H9 (cell line): ENCODE data around the gene MS4A14. TPM values are rescaled to one million over a fixed set of nuclear protein-coding genes. Genes with fewer than 3 reads are reported as not detected.

Experiments
- DNase-seq: peaks from one replicate; pipeline ENCODE4 v3.0.0-alpha.2; 2017
- H2AFZ ChIP-seq: one replicate; pipeline ENCODE4 v1.6.1; 2013; ENCODE audit warnings: mild to moderate bottlenecking, low read length, control low read depth, moderate library complexity
- H2AK5ac ChIP-seq: 2 replicates; pipeline ENCODE4 v1.6.1; 2013; ENCODE audit warnings: low read length, control low read depth, mixed read lengths; ENCODE audit not compliant: insufficient read length
- H2BK120ac ChIP-seq: one replicate; pipeline ENCODE4 v1.6.1; 2013; ENCODE audit warnings: low read depth, mild to moderate bottlenecking, low read length, control low read depth, inconsistent platforms; ENCODE audit not compliant: poor library complexity, severe bottlenecking
- H2BK12ac ChIP-seq: 2 replicates; pipeline ENCODE4 v1.6.1; 2013; ENCODE audit warnings: low read length, control low read depth, mixed read lengths, low read depth; ENCODE audit not compliant: insufficient read length
- H2BK15ac ChIP-seq: 2 replicates; pipeline ENCODE4 v1.6.1; 2013; ENCODE audit warnings: low read depth, low read length, control low read depth
- H2BK20ac ChIP-seq: one replicate; pipeline ENCODE4 v1.6.1; 2013; ENCODE audit warnings: low read depth, mild to moderate bottlenecking, low read length, control low read depth, inconsistent platforms; ENCODE audit not compliant: poor library complexity, severe bottlenecking
- H2BK5ac ChIP-seq: 2 replicates; pipeline ENCODE4 v1.6.1; 2013; ENCODE audit warnings: low read length, control low read depth, mixed read lengths; ENCODE audit not compliant: insufficient read length
- H3K14ac ChIP-seq: 2 replicates; pipeline ENCODE4 v1.6.1; 2013; ENCODE audit warnings: low read length, control low read depth; ENCODE audit not compliant: insufficient read depth
- H3K18ac ChIP-seq: 2 replicates; pipeline ENCODE4 v1.6.1; 2013; ENCODE audit warnings: low read depth, mild to moderate bottlenecking, mixed read lengths, low read length, control low read depth; ENCODE audit not compliant: insufficient read length
- H3K23ac ChIP-seq: 2 replicates; pipeline ENCODE4 v1.6.1; 2013; ENCODE audit warnings: low read length, control low read depth, mixed read lengths, low read depth; ENCODE audit not compliant: insufficient read length
- H3K23me2 ChIP-seq: 2 replicates; pipeline ENCODE4 v1.6.1; 2013; ENCODE audit warnings: low read depth, mild to moderate bottlenecking, mixed read lengths, low read length, control low read depth; ENCODE audit not compliant: insufficient read length, poor library complexity, severe bottlenecking
- H3K27ac ChIP-seq: 2 replicates; pipeline ENCODE4 v1.5.1; 2013; ENCODE audit warnings: low read length, control low read depth, mixed read lengths, low read depth; ENCODE audit not compliant: insufficient read length
- H3K27me3 ChIP-seq: 2 replicates; pipeline ENCODE4 v1.6.1; 2013; ENCODE audit warnings: low read length, control low read depth, inconsistent platforms; ENCODE audit not compliant: insufficient read depth
- H3K4ac ChIP-seq: 2 replicates; pipeline ENCODE4 v1.6.1; 2013; ENCODE audit warnings: low read depth, mild to moderate bottlenecking, control low read depth, inconsistent platforms, low read length, moderate library complexity
- H3K4me1 ChIP-seq: 2 replicates; pipeline ENCODE4 v1.6.1; 2013; ENCODE audit warnings: low read length, control low read depth, inconsistent platforms; ENCODE audit not compliant: insufficient read depth
- H3K4me2 ChIP-seq: 2 replicates; pipeline ENCODE4 v1.6.1; 2013; ENCODE audit warnings: low read length, control low read depth, mixed read lengths; ENCODE audit not compliant: insufficient read length, insufficient read depth
- H3K56ac ChIP-seq: 2 replicates; pipeline ENCODE4 v1.6.1; 2013; ENCODE audit warnings: low read depth, mild to moderate bottlenecking, mixed read lengths, low read length, control low read depth; ENCODE audit not compliant: insufficient read length
- H3K79me1 ChIP-seq: 2 replicates; pipeline ENCODE4 v1.6.1; 2013; ENCODE audit warnings: low read depth, mild to moderate bottlenecking, moderate library complexity, low read length, control low read depth, inconsistent platforms; ENCODE audit not compliant: insufficient read depth, poor library complexity, severe bottlenecking
- H3K79me2 ChIP-seq: 2 replicates; pipeline ENCODE4 v1.6.1; 2013; ENCODE audit warnings: low read length, control low read depth, inconsistent platforms; ENCODE audit not compliant: insufficient read depth
- H3K9ac ChIP-seq: 2 replicates; pipeline ENCODE4 v1.6.1; 2013; ENCODE audit warnings: low read length, control low read depth, mixed read lengths; ENCODE audit not compliant: insufficient read length; ENCODE audit errors: extremely low read depth
- H3K9me3 ChIP-seq: one replicate; pipeline ENCODE4 v1.6.1; 2013; ENCODE audit warnings: low read depth, low read length, inconsistent platforms; ENCODE audit not compliant: control insufficient read depth
- H3T11ph ChIP-seq: one replicate; pipeline ENCODE4 v1.6.1; 2013; ENCODE audit warnings: mild to moderate bottlenecking, low read length, control low read depth, inconsistent platforms
- H4K20me1 ChIP-seq: one replicate; pipeline ENCODE4 v1.6.1; 2013; ENCODE audit not compliant: control insufficient read depth, insufficient read length, insufficient read depth
- H4K5ac ChIP-seq: 2 replicates; pipeline ENCODE4 v1.6.1; 2013; ENCODE audit warnings: low read depth, mild to moderate bottlenecking, mixed read lengths, low read length, control low read depth; ENCODE audit not compliant: insufficient read length
- H4K8ac ChIP-seq: replicated peaks from 2 replicates; pipeline ENCODE4 v1.6.1; 2013; ENCODE audit warnings: low read length, control low read depth, mixed read lengths, low read depth; ENCODE audit not compliant: insufficient read length
- H4K91ac ChIP-seq: 2 replicates; pipeline ENCODE4 v1.6.1; 2013; ENCODE audit warnings: low read depth, mild to moderate bottlenecking, moderate library complexity, mixed read lengths, low read length, control low read depth; ENCODE audit not compliant: insufficient read length
- H3K27ac Mint-ChIP-seq, 3 experiments: 2 replicates in 2 of 3; 3 replicates in 1 of 3; pipeline ENCODE4 v1.8.0; 2020 to 2021; ENCODE audit warnings: mixed read lengths in 3 of 3, mild to moderate bottlenecking in 1 of 3, moderate library complexity in 1 of 3
- H3K27me3 Mint-ChIP-seq: 2 replicates; pipeline ENCODE4 v1.8.0; 2021; ENCODE audit warnings: low read depth, mild to moderate bottlenecking, moderate library complexity, mixed read lengths
- H3K36me3 Mint-ChIP-seq, 3 experiments: 2 replicates in 2 of 3; 3 replicates in 1 of 3; pipeline ENCODE4 v1.8.0; 2020 to 2021; ENCODE audit warnings: low read depth in 3 of 3, mixed read lengths in 3 of 3; ENCODE audit not compliant: insufficient read depth in 1 of 3
- H3K4me1 Mint-ChIP-seq, 2 experiments: 2 replicates each; pipeline ENCODE4 v1.8.0; 2020; ENCODE audit warnings: mixed read lengths in 2 of 2
- H3K4me3 Mint-ChIP-seq, 2 experiments: 2 replicates in 1 of 2; 3 replicates in 1 of 2; pipeline ENCODE4 v1.8.0; 2020 to 2021; ENCODE audit warnings: mild to moderate bottlenecking in 2 of 2, mixed read lengths in 2 of 2, moderate library complexity in 1 of 2
- H3K9me3 Mint-ChIP-seq, 2 experiments: 2 replicates in 1 of 2; 3 replicates in 1 of 2; pipeline ENCODE4 v1.8.0; 2020; ENCODE audit warnings: mild to moderate bottlenecking in 2 of 2, mixed read lengths in 2 of 2, moderate library complexity in 1 of 2
- WGBS: extraction: QIAGEN DNeasy Blood & Tissue Kit; methylation state at CpG from one replicate; pipeline ENCODE4 v1.1.7; 2013; ENCODE audit warnings: missing lambda C conversion rate, low lambda C conversion rate, mixed read lengths; ENCODE audit not compliant: insufficient read length; ENCODE audit errors: extremely low coverage; 5-methylcytosine and 5-hydroxymethylcytosine counted together
- total RNA-seq: library from RNA; stranded (reverse); gene quantifications from 2 replicates; pipeline ENCODE4 v1.2.1, GENCODE V29; 2021
- TF ChIP-seq, protein P1 (sequence below): fragments of 200-600 bp; sonication (generic); conservative IDR thresholded peaks from 3 replicates; pipeline ENCODE4 v1.8.0; 2021; ENCODE audit warnings: antibody characterized with exemption, mild to moderate bottlenecking

Gene MS4A14
- total RNA-seq, 1 experiment from 2014 or later: not detected

DNA sequence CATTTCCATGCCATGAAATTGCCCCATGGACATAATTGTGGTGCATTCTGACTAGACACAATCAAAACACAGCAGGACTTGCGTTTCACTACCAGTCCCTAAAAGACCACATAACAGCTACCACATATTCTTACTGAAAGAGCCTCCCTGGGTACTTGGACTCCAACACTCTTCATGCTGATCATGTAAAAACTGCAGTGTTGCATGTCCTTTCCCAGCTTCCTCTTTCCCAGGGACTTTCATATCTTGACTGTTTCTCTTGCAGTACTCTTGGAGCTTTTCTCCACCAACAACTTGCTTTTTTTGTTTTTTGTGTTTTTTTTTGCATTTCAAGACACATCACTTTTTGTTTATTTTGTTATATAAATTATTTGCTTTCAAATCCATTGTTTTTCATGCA is 46.3 kb upstream of the MS4A14 start:
- H3K36me3 Mint-ChIP-seq: peaks cover 3 to 12% (median 3%) of the 10 kb centered on the region in 3 experiments; a peak in 4 of 7 replicates
- Histone ChIP-seq H3K9ac (no peak overlapping the region), H3K79me2 (no peaks in the 10 kb centered on the region), H4K8ac (no peak overlapping the region), H3K27me3 (no peaks in the 10 kb centered on the region), H3K23ac (no peak overlapping the region), H3K56ac (no peak overlapping the region), H4K91ac (no peak overlapping the region), H3K14ac (no peak overlapping the region), H3K4me2 (no peak overlapping the region), H3K79me1 (no peaks in the 10 kb centered on the region), H2AFZ (no peak overlapping the region), H2BK15ac (no peak overlapping the region), H2BK5ac (no peak overlapping the region), H2BK120ac (no peak overlapping the region), H3K4ac (no peak overlapping the region), H4K20me1 (no peaks in the 10 kb centered on the region), H3K9me3 (no peaks in the 10 kb centered on the region), H3K23me2 (no peaks in the 10 kb centered on the region), H2AK5ac (no peak overlapping the region), H3K4me1 (no peaks in the 10 kb centered on the region), H2BK12ac (no peak overlapping the region), H2BK20ac (no peak overlapping the region), H3T11ph (no peak overlapping the region), H3K18ac (no peak overlapping the region), H4K5ac (no peak overlapping the region), H3K27ac (no peak overlapping the region)
- no peak overlapping the region for H3K4me3 Mint-ChIP-seq
- no peaks in the 10 kb centered on the region; the same call in none of the 2 replicates for H3K27me3 Mint-ChIP-seq
- H3K9me3 Mint-ChIP-seq: peaks cover 19 to 23% of the 10 kb centered on the region in 2 experiments; a peak in 4 of 5 replicates
- TF ChIP-seq, protein P1, sequence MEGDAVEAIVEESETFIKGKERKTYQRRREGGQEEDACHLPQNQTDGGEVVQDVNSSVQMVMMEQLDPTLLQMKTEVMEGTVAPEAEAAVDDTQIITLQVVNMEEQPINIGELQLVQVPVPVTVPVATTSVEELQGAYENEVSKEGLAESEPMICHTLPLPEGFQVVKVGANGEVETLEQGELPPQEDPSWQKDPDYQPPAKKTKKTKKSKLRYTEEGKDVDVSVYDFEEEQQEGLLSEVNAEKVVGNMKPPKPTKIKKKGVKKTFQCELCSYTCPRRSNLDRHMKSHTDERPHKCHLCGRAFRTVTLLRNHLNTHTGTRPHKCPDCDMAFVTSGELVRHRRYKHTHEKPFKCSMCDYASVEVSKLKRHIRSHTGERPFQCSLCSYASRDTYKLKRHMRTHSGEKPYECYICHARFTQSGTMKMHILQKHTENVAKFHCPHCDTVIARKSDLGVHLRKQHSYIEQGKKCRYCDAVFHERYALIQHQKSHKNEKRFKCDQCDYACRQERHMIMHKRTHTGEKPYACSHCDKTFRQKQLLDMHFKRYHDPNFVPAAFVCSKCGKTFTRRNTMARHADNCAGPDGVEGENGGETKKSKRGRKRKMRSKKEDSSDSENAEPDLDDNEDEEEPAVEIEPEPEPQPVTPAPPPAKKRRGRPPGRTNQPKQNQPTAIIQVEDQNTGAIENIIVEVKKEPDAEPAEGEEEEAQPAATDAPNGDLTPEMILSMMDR: no peak
- H3K4me1 Mint-ChIP-seq: peaks cover 0 to 7% of the 10 kb centered on the region in 2 experiments; a peak in 2 of 4 replicates
- no peak for DNase-seq
- WGBS: no CpG with 5 or more reads among the region's 1 CpG
- no peak overlapping the region for H3K27ac Mint-ChIP-seq
